Right lobe of liver (tissue), 4 donors: ENCODE measurements around the gene HECTD4.

Experiments used
- CTCF ChIP-seq, 4 donors: fragments of 200-600 bp in 3 of 4; fragments of 450-650 bp in 1 of 4; IDR thresholded peaks; one replicate each; pipeline versions ENCODE4 v1.5.1 to v1.8.0; 2016 to 2022; ENCODE audit warnings: antibody characterized with exemption in 4 of 4, mild to moderate bottlenecking in 2 of 4
- POLR2A ChIP-seq: fragments of 450-650 bp; IDR thresholded peaks from one replicate; pipeline ENCODE4 v1.6.1; 2017; ENCODE audit warnings: antibody characterized with exemption, mild to moderate bottlenecking
- donor health status: DM: no; HTN: no; CAD: no.
- donor health status: DM: no; HTN: no; CAD: no.
- donor health status: DM: no; HTN: yes; CAD: no.

GRCh38 chr12:112325622-112326207, 56.5 kb downstream of the HECTD4 start:
- TF ChIP-seq CTCF (IDR thresholded peaks at IDR 0.05) (no peak), POLR2A (no peak)
